GM18505 (cell line): ENCODE measurements around the gene SLC2A13.

Experiments used
- ATAC-seq: cut with Tn5 transposase; IDR thresholded peaks from one replicate; pipeline ENCODE4 v1.9.1; 2021; ENCODE audit not compliant: unreplicated experiment
- POLR2A ChIP-seq: IDR thresholded peaks from 4 replicates; pipeline ENCODE4 v1.6.1; 2011; ENCODE audit warnings: borderline replicate concordance; ENCODE audit not compliant: insufficient read depth, insufficient read length; ENCODE audit errors: extremely low read depth

The SLC2A13 gene

GRCh38 chr12:40123496-40123895 lies 17.6 kb upstream of the SLC2A13 start:
- no peak for ATAC-seq
- TF ChIP-seq POLR2A: no peak

- no peak for ATAC-seq
- TF ChIP-seq POLR2A: no peak
These were observed 17.0 kb upstream of the SLC2A13 start for GRCh38 chr12:40122842-40123241.

GRCh38 chr12:40117818-40118217 lies 11.9 kb upstream of the SLC2A13 start:
- peak; percentile 98 for ATAC-seq

GRCh38 chr12:40110586-40110985 lies 4.7 kb upstream of the SLC2A13 start:
- no peak for TF ChIP-seq POLR2A
- ATAC-seq: no peak

More at GRCh38 chr12:40117818-40118217, 11.9 kb upstream of the SLC2A13 start:
- TF ChIP-seq POLR2A: no peak

- no peak for ATAC-seq
- TF ChIP-seq POLR2A: no peak
These were observed 2.1 kb upstream of the SLC2A13 start for GRCh38 chr12:40107803-40108620.

- ATAC-seq: peak; percentile 30
- TF ChIP-seq POLR2A: no peak
These were observed 1.4 kb upstream of the SLC2A13 start for GRCh38 chr12:40107098-40107802.

GRCh38 chr12:40106655-40107054 lies 774 bp upstream of the SLC2A13 start:
- no peak for TF ChIP-seq POLR2A
- ATAC-seq: no peak

- no peak for ATAC-seq
- TF ChIP-seq POLR2A: no peak
These were observed 287 bp upstream of the SLC2A13 start for GRCh38 chr12:40106202-40106533.

GRCh38 chr12:40105265-40105514 lies 691 bp downstream of the SLC2A13 start:
- TF ChIP-seq POLR2A: no peak
- peak; percentile 2 for ATAC-seq

- ATAC-seq: no peak
- no peak for TF ChIP-seq POLR2A
These were observed 1.2 kb downstream of the SLC2A13 start for GRCh38 chr12:40104461-40105264.

- no peak for ATAC-seq
- no peak for TF ChIP-seq POLR2A
These were observed 2.8 kb downstream of the SLC2A13 start for GRCh38 chr12:40103043-40103442.

GRCh38 chr12:40101747-40102146 lies 4.1 kb downstream of the SLC2A13 start:
- ATAC-seq: no peak
- no peak for TF ChIP-seq POLR2A

GRCh38 chr12:40099423-40099853 lies 6.4 kb downstream of the SLC2A13 start:
- ATAC-seq: no peak
- TF ChIP-seq POLR2A: no peak
